Astrocyte of the spinal cord (primary cell): ENCODE data around the gene LRRC18.
A peak's percentile ranks its signal among the peaks of the same experiment; 100 is the strongest.

Experiments used
- DNase-seq: peaks from one replicate; pipeline ENCODE4 v3.0.0; 2011; ENCODE audit warnings: low read depth, low spot score
- H3K4me3 ChIP-seq: 2 replicates; pipeline ENCODE4 v1.5.1; 2011; ENCODE audit warnings: low read depth, mild to moderate bottlenecking, low read length, moderate library complexity
- in situ Hi-C: cut with HindIII; loops from 2 replicates; pipeline ENCODE4 v1.10.0; 2017; ENCODE audit warnings: low sequenced_read_pairs
- TF ChIP-seq, protein P1 (sequence below): IDR thresholded peaks from 2 replicates; pipeline ENCODE4 v1.5.1; 2012; ENCODE audit warnings: low read depth, mild to moderate bottlenecking, low read length, inconsistent platforms

Gene LRRC18

DNA sequence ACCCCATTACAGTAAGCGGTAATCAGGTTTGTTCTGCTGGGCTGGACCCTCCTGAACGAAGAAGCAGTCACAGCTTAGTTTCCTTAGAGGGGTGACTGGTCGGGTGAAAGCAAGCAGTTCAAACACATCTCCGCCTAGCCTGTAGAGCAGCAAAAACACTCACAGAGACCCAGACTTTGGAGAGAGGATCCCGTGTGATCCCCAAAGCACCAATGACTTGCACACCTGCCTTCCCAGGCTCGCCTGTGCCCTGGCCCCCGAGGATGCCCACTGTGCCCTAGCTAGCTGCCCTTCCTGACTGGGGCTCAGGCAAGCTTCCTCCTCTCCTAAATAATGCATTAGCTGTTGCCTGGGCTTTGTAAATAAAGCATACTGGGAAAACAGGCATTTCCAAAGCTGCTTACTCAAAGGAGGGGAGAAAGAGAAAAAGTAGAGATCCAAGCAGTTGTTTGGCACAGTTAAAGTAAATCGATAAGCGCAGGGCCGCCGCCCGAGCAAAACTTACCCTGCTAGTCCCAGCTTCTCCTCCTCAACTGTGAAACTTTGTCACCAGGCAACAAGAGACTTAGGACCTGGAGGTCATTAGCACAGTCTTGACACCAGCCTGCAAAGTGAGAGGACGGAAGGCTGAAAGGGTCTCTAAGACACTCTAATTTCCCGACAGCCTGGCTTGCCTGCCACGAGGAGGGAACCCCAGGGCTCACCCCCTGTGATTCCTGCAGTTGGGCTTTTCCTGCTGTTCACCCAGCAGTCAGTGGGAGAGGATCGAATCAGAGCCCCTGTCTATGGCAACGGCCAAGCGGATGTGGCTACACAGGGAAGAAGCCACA lies 4.8 kb downstream of the LRRC18 start:
- TF ChIP-seq, protein P1, sequence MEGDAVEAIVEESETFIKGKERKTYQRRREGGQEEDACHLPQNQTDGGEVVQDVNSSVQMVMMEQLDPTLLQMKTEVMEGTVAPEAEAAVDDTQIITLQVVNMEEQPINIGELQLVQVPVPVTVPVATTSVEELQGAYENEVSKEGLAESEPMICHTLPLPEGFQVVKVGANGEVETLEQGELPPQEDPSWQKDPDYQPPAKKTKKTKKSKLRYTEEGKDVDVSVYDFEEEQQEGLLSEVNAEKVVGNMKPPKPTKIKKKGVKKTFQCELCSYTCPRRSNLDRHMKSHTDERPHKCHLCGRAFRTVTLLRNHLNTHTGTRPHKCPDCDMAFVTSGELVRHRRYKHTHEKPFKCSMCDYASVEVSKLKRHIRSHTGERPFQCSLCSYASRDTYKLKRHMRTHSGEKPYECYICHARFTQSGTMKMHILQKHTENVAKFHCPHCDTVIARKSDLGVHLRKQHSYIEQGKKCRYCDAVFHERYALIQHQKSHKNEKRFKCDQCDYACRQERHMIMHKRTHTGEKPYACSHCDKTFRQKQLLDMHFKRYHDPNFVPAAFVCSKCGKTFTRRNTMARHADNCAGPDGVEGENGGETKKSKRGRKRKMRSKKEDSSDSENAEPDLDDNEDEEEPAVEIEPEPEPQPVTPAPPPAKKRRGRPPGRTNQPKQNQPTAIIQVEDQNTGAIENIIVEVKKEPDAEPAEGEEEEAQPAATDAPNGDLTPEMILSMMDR = no peak
- no peak overlapping the region for H3K4me3 ChIP-seq
- in situ Hi-C loops = no loop called here
- DNase-seq = peak; percentile 12

DNA sequence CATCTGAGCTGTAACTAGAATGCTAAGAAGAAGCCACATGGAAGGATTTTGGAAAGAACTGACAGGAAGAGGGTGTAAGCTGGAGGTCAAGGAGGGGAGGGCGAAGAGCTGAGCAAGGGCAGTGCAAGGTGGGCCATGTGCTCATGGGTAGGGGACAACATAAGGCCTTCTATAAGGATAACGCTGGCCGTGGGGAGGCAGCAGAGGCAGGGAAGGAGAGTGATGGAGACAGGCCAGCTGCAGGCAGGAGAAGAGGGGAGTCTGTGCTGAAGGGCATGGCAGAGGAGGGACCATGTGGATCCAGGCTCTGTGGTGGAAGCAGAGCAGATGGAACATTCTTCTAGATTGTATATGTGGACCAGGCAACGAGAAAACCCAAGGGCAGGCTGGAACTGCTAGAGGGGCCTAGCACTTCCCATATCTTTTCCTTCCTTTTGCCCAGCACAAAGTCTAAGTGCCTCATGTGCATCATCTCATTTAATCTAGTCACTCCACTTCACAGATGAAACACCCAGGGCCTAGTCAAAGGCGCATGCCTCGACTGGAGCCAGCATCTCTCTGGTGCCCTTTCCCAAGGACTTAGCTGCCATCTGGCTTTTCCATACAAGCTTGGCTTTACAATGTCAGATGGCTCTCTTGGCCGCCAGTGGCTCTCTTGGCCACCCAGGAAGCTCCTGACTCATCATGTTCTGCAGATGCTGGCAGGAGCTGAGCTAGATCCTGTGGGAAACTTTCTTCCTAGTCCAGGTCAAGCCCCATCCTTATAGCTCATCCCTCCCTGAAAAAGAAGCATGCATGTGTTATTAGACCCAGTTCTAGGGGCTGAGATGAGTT lies 6.6 kb downstream of the LRRC18 start:
- in situ Hi-C loops = no loop called here
- DNase-seq = no peak
- no peak overlapping the region for H3K4me3 ChIP-seq
- TF ChIP-seq, protein P1 = no peak

DNA sequence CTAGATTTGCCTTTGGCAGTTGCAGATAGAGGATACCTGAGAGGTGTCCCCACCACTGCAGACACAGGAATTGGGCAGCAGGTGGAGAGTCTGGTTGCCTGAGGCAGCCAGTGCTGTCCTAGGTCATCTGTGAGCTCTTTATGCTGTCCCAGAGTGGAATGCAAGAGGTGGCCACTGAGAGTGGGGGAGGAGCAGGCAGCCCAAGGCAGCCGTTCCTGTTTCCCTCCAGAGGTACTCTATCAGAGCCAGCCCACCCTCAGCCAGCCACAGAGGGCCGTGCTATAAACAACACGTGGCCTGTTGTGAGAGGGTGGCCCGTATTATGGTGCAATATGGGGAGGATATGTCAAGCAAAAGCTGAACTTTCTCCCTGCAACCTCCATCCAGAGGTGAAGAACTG lies 8.5 kb downstream of the LRRC18 start:
- DNase-seq = no peak
- no peak overlapping the region for H3K4me3 ChIP-seq
- in situ Hi-C loops = no loop called here
- TF ChIP-seq, protein P1 = no peak

DNA sequence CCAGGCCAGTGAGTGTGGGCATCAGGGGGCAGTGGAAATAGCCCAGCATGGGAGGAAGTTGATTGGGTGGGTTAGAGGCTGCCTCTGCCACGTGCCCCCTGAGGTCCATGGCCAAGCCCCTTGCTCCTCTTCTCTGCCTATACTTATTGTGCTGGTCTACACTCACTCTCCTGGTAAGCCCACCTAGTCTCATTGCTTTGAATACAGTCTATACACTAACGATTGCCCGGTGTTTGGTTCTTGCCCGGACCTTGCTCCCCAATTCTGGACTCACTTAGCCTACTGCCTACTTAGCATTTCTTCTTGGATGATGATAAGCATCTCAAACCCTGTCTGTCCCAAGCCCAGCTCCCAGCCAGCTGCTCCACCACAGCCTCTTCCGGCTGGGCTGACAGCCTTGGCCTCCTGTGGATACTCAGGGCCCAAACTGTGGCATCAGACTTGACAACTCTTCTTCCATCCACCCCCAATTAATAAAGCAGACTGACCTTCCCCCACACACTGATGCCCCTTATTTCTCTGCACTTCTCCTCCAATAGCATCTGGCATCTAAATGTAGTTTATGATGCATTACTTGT lies 10.1 kb downstream of the LRRC18 start:
- DNase-seq = no peak
- TF ChIP-seq, protein P1 = no peak
- no peak overlapping the region for H3K4me3 ChIP-seq
- in situ Hi-C loops = no loop called here

DNA sequence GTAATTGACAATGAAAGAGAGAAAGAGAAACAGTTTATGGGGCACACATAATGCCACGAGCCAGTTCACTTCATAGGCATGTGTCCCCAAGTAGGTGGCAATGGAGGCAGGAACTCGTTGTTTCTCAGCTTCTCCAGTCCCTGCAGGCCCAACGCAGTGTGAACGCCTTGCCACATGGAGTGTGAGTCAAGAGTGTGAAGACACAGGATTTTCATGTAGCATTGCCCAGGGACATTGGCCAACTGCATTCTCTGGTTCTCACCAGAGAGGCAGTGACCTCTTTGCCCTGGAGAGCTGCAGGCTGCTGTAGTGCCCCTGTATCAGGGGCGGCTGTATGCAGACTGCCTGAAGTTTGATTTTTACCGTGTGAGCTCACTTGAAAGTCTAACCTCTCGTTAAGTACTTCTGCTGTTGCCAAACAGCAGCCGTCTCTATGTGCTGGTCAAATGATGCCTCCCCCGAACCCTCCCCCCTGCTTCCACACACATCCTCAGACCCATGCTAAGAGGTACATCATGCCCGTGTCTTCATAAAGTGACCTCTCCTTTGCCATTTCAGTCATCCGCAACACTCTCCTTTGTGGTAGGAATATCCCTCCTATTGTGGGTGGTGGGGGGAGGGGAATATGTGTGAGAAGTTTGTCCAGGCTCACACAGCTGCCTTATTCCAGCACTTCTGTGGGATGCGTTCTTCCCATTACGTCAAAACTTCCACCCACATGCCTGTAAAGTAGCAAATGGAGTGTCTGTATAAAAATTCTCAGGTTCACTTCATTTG lies 12.7 kb downstream of the LRRC18 start:
- TF ChIP-seq, protein P1 = no peak
- no peak overlapping the region for H3K4me3 ChIP-seq
- in situ Hi-C loops = no loop called here
- no peak for DNase-seq

DNA sequence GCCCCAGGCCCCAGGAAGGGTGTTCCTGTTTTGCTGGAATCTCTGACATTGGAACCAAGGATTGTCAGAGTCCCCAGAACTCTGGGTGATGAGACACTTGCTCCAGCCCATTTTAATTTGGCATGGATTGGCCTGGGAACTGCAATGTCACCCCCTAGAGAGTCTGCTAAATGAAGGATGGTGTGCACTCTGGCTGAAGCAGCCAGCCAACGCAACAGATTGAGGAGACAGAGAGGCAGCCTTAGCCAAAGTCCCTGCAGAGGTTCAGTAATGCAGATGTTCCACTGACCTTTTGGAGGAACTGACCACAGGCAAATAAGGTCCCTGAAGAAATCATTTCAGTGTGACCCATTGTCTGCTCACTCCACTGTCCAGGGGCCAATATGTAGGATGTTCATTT lies 13.4 kb downstream of the LRRC18 start:
- DNase-seq = no peak
- H3K4me3 ChIP-seq = no peak overlapping the region
- TF ChIP-seq, protein P1 = no peak
- in situ Hi-C loops = no loop called here
